Retina (tissue), 1 donor: ENCODE results near the gene ZNF280A.
A peak's percentile ranks its signal among the peaks of the same experiment; 100 is the strongest.
"Not testable (repeated sequence)": the region's sequence is repeated elsewhere in the genome, so short reads cannot be mapped to it uniquely, and the experiment has no call there.

Source experiments
- DNase-seq: peaks from one replicate; pipeline ENCODE4 v3.0.0-alpha.2; 2016

ZNF280A gene

GRCh38 chr22:22510833-22511232 is 9.2 kb downstream of the ZNF280A start:
- DNase-seq, result not testable (repeated sequence)

- DNase-seq, result not testable (repeated sequence)
Measured at GRCh38 chr22:22509912-22510311, 10.2 kb downstream of the ZNF280A start.

GRCh38 chr22:22508274-22509176 is 11.5 kb downstream of the ZNF280A start, which contains the start of gene ZNF280B:
Gene ZNF280B, minus strand, starts transcription at chr22:22508742. Its CDS starts 19,344 bp downstream, at chr22:22489398.
- DNase-seq, result peak; percentile 94

- no peak for DNase-seq
Measured at GRCh38 chr22:22507743-22508273, 12.3 kb downstream of the ZNF280A start.

GRCh38 chr22:22506736-22507135 is 13.3 kb downstream of the ZNF280A start:
- no peak for DNase-seq

- no peak for DNase-seq
Measured at GRCh38 chr22:22498267-22498666, 21.8 kb downstream of the ZNF280A start.

- DNase-seq, result not testable (repeated sequence)
Measured at GRCh38 chr22:22491589-22491988, 28.5 kb downstream of the ZNF280A start.

- no peak for DNase-seq
Measured at GRCh38 chr22:22488736-22489135, 31.3 kb downstream of the ZNF280A start.

- DNase-seq, result no peak
Measured at GRCh38 chr22:22487869-22488597, 32.0 kb downstream of the ZNF280A start.

- DNase-seq, result no peak
Measured at GRCh38 chr22:22487059-22487458, 33.0 kb downstream of the ZNF280A start.

GRCh38 chr22:22486132-22486899 is 33.8 kb downstream of the ZNF280A start:
- DNase-seq, result no peak

GRCh38 chr22:22485524-22485923 is 34.5 kb downstream of the ZNF280A start:
- DNase-seq, result no peak

GRCh38 chr22:22484023-22484422 is 36.0 kb downstream of the ZNF280A start:
- DNase-seq, result no peak

- DNase-seq, result no peak
Measured at GRCh38 chr22:22480940-22481339, 39.1 kb downstream of the ZNF280A start.

GRCh38 chr22:22479999-22480532 is 40.0 kb downstream of the ZNF280A start:
- DNase-seq, result no peak

- DNase-seq, result no peak
Measured at GRCh38 chr22:22479116-22479515, 41.0 kb downstream of the ZNF280A start.

GRCh38 chr22:22478470-22478869 is 41.6 kb downstream of the ZNF280A start:
- DNase-seq, result no peak

- DNase-seq, result no peak
Measured at GRCh38 chr22:22474733-22475132, 45.3 kb downstream of the ZNF280A start.

- DNase-seq, result not testable (repeated sequence)
Measured at GRCh38 chr22:22471104-22471503, 49.0 kb downstream of the ZNF280A start.

GRCh38 chr22:22469527-22469926 is 50.5 kb downstream of the ZNF280A start:
- no peak for DNase-seq

GRCh38 chr22:22468794-22469469 is 51.1 kb downstream of the ZNF280A start:
- not testable (repeated sequence) for DNase-seq

- DNase-seq, result no peak
Measured at GRCh38 chr22:22467112-22467511, 53.0 kb downstream of the ZNF280A start.
